DMS 273 treated with DMSO at 0.1 percent for 48 hours (cell line): ENCODE data around the gene CACNA2D4.
A peak's percentile ranks its signal among the peaks of the same experiment; 100 is the strongest.
"Not testable (repeated sequence)": the region's sequence is repeated elsewhere in the genome, so short reads cannot be mapped to it uniquely, and the experiment has no call there.

Experiments used
- DNase-seq: peaks from one replicate; lab custom pipeline; 2025; lab: John Stamatoyannopoulos, UW

Gene CACNA2D4

GRCh38 chr12:1918081-1918883 lies at the start of gene CACNA2D4:
TSS of gene CACNA2D4 (minus strand) at chr12:1918652. CDS start at chr12:1918473, 179 bp downstream.
- no peak for DNase-seq

- no peak for DNase-seq
These were observed 48.2 kb upstream of the CACNA2D4 start for GRCh38 chr12:1966561-1967226.

GRCh38 chr12:1965916-1966315 lies 47.5 kb upstream of the CACNA2D4 start:
- DNase-seq = no peak

DNA sequence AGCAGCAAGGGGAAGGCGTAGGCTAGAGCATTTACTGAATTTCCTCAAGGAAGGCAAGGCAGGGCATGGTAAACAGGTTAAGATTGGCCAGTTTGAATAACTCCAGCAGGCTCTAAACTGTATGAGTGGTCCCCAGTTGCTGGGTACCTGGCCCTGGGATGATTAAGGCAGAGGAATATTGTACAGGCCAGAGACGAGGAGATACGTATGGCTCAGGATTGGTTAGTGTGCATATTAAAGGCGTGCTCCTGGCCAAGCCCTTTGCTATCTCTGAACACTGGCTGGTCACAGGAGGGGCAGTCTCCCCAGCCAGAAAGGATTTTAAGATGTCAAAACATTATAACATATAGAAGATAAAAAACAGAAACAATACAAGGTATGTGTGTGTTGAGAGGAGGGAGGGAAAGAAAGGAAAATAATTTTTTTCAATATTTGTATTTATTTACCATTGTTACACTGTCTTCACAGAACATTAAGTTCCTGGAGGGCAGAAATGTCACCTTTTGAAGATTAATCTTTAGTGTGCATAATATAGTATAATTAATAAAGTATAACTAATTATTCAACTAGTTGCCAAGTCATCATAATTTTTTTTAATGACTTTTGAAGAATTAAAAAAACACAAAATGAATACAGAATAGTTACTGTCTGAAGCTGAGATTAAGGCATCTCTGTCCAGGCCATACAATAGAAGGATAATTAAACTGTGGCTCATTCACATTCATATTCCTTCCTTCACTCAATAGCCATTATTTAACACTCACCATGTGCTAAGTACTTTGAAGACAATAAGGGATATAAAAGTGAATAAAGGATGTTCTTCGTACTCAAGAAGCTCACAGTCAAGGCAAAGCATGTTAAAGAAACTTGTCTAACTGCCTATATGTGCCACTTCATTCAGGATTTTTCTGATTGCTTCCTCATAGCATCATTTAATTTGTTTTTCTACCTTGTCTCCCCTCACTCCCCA lies 43.9 kb upstream of the CACNA2D4 start:
- no peak for DNase-seq

DNA sequence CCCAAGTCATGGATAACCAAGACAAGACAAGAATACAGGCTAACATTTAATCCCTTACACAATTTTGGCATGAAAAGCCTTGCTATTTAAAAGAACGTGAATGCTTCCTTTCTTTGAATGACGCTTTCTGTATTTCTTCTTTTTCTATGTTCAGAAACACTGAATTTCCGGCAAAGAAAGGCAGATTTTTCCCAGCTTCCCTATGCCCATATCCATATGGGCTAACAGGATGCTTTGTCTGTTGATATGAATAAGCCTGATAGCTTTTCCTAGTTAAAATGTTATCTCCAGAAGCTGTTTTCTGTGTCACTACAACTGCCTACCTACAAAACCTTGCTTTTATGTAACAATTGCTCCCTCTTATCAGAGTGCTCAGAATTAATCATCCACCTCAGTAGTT lies 38.3 kb upstream of the CACNA2D4 start:
- no peak for DNase-seq

- DNase-seq = no peak
These were observed 31.5 kb upstream of the CACNA2D4 start for GRCh38 chr12:1949771-1950470.

- DNase-seq = no peak
These were observed 30.4 kb upstream of the CACNA2D4 start for GRCh38 chr12:1948883-1949282.

- no peak for DNase-seq
These were observed 28.6 kb upstream of the CACNA2D4 start for GRCh38 chr12:1947081-1947480.

DNA sequence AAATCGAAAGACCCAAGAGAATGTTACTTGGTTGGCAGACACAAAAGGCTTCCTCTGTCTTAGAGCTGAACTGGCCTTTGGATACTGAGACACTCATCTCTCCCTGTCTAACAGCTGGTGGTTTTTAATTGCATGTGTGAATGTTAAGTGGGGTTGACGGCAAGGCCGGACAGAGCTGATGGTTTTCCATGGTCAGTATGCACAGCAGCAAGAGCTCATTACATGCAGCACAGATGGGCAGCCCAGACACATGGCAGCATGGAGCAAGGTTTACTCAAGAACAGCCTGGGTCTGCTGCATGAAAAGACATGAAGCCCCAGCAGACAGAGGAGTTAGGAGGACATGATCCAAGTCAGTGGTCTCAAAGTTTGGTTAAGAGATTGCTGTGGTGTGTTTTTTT lies 27.8 kb upstream of the CACNA2D4 start:
- no peak for DNase-seq

- DNase-seq = not testable (repeated sequence)
These were observed 27.1 kb upstream of the CACNA2D4 start for GRCh38 chr12:1945502-1945901.

- no peak for DNase-seq
These were observed 21.6 kb upstream of the CACNA2D4 start for GRCh38 chr12:1939801-1940607.

DNA sequence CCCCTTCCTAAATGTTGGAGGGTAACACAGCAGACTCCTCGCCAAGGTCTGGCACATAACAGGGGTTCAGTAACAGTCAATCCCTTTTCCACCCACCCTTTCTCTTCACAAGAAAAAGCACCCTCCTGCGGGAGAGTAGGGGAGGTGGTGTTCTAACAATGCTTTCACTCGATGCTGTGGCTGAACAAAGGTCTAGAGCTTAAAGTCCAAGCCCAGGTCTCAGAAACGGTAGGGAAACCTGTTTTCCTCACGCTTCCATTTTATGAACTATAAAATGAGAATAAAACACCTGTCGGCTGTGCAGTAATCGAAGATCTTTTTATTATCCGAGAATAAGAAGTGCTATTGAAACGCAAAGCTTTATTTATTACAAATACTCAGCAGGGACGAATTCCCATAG lies 20.9 kb upstream of the CACNA2D4 start:
- DNase-seq = no peak

DNA sequence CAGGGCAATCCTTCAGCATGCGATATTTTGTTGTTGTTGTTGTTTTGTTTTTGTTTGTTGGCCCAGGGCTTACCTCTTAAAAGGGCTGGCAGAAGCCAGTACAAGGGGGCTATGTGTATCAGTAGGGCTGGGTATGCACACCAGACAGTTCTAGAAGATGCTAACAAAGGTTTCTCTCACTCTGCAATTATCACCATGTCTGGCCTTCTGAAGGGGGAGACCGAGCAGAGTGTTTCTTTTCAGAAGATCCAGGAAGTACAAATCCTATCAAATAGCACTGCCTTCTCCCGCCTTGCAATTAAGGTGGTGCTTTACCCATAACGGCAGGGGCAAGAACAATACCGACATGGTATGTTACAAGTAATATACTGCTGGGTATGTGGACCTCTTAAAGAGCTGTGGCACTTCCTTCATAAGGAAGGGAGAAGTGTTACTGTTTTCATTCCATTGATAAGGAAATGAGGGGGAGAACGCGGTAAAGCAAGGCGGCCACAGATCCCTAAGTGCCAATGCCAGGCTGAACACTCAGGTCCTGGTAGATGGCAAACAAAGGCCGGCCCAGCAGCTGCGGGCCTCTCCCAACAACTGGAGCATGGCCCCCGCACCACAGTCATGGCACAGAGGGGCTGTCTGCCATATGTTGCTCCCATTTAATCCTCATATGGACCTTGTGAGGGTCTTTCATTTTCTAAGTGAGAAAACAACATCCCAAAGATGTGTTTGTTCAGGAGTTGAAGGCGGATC lies 19.2 kb upstream of the CACNA2D4 start:
- no peak for DNase-seq

GRCh38 chr12:1936406-1937320 lies 18.2 kb upstream of the CACNA2D4 start:
- peak; percentile 73 for DNase-seq

- DNase-seq = no peak
These were observed 17.4 kb upstream of the CACNA2D4 start for GRCh38 chr12:1935700-1936378.

DNA sequence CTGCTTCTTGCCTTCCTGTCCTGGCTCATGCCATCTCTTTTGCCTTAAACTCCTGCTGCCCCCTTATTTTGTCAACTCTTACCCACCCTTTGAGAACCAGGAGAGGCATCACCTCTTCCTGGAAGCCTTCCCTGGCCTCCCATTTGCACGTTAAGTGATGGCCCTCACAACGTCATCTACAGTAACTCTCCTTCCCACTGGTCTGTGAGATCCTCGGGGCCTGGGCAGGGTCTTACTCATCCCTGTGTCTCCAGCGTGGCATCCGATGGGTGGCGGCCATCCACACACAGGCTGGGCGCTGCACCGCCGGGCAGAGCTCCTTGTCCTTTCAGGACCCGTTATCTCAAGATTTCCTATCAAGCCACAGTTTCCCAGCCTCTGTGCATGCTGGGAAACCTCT lies 16.8 kb upstream of the CACNA2D4 start:
- DNase-seq = no peak

GRCh38 chr12:1934831-1935230 lies 16.4 kb upstream of the CACNA2D4 start:
- no peak for DNase-seq

DNA sequence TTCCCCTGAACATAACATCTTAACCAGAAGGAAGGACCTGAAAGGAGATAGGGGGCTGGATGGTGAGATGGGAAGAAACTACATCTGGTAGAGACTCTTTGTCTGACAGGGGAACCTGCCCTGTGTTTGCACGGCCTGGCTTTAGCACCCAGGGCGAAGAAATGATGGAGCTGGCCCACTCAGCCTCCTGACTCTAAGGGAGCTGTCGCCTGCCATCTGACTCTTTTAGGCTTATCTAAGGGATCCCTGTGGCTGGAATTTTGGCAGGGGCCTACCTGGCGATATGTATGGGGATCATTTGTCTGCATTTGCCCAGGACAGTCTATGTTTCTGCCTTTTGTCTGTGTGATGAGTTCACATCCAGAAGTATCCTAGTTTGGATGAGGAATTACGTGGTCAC lies 15.6 kb upstream of the CACNA2D4 start:
- DNase-seq = no peak
